SU-DHL-6 (cell line): ENCODE measurements around the gene GNRHR.

Experiments used
- H2AFZ ChIP-seq: fragments of 200-600 bp; sonication (generic); 2 replicates; pipeline ENCODE4 v1.6.1; 2014; ENCODE audit warnings: low read depth, mild to moderate bottlenecking, moderate library complexity, mixed read lengths, antibody characterized with exemption, low read length; ENCODE audit not compliant: severe bottlenecking
- H3F3A ChIP-seq: fragments of 200-600 bp; shearing (Covaris generic); 2 replicates; pipeline ENCODE4 v1.6.0; 2016; ENCODE audit warnings: antibody characterized with exemption, mild to moderate bottlenecking; ENCODE audit not compliant: insufficient read depth
- H3K27ac ChIP-seq: fragments of 200-600 bp; sonication (generic); 2 replicates; pipeline ENCODE4 v1.5.1; 2016; ENCODE audit warnings: low read depth, mild to moderate bottlenecking, low read length, moderate library complexity, mixed read lengths
- H3K27me3 ChIP-seq: fragments of 200-600 bp; sonication (generic), shearing (Covaris generic); 2 replicates; pipeline ENCODE4 v1.6.0; 2014; ENCODE audit warnings: mild to moderate bottlenecking, low read length
- H3K36me3 ChIP-seq: fragments of 200-600 bp; sonication (generic); 2 replicates; pipeline ENCODE4 v1.6.1; 2014; ENCODE audit warnings: mild to moderate bottlenecking, low read length, mixed read lengths
- H3K4me2 ChIP-seq: fragments of 300-600, 200-600 bp; shearing (Covaris generic), sonication (generic); 2 replicates; pipeline ENCODE4 v1.6.0; 2014; ENCODE audit warnings: low read length, low read depth, mild to moderate bottlenecking; ENCODE audit not compliant: poor library complexity, severe bottlenecking
- H3K4me3 ChIP-seq: fragments of 200-600 bp; sonication (generic); 2 replicates; pipeline ENCODE4 v1.5.1; 2014; ENCODE audit warnings: antibody characterized with exemption, low read length, mild to moderate bottlenecking, mixed read lengths; ENCODE audit not compliant: insufficient read depth, poor library complexity, severe bottlenecking
- H3K79me2 ChIP-seq: fragments of 200-600 bp; sonication (generic); 2 replicates; pipeline ENCODE4 v1.6.1; 2014; ENCODE audit warnings: mild to moderate bottlenecking, low read length, moderate library complexity; ENCODE audit not compliant: insufficient read depth
- H3K9ac ChIP-seq: fragments of 200-600 bp; sonication (generic); 2 replicates; pipeline ENCODE4 v1.7.0; 2014; ENCODE audit warnings: mild to moderate bottlenecking, low read length
- H3K9me2 ChIP-seq: fragments of 200-600 bp; sonication (generic); replicated peaks from 2 replicates; pipeline ENCODE4 v1.6.1; 2014; ENCODE audit warnings: low read length; ENCODE audit not compliant: insufficient read depth
- H3K9me3 ChIP-seq: fragments of 200-600 bp; sonication (generic); 2 replicates; pipeline ENCODE4 v1.6.1; 2014; ENCODE audit warnings: low read length, mixed read lengths; ENCODE audit not compliant: insufficient read depth
- H4K20me1 ChIP-seq: fragments of 200-600 bp; sonication (generic); 2 replicates; pipeline ENCODE4 v1.6.1; 2014; ENCODE audit warnings: low read depth, mild to moderate bottlenecking, antibody characterized with exemption, low read length, moderate library complexity, mixed read lengths
- CTCF ChIP-seq: fragments of 200-600 bp; sonication (generic); IDR thresholded peaks from one replicate; pipeline ENCODE4 v1.5.1; 2017; ENCODE audit warnings: antibody characterized with exemption, mild to moderate bottlenecking, low read length, moderate library complexity; ENCODE audit not compliant: insufficient read depth, poor library complexity, severe bottlenecking
- EZH2phosphoT487 ChIP-seq: fragments of 200-600 bp; sonication (generic), shearing (Covaris generic); conservative IDR thresholded peaks from 2 replicates; pipeline ENCODE4 v1.6.1; 2018; ENCODE audit warnings: mild to moderate bottlenecking, antibody characterized with exemption, low read length, moderate library complexity, mixed read lengths

Gene GNRHR

GRCh38 chr4:67721770-67722597 is 32.2 kb downstream of the GNRHR start:
- H3K9me2 ChIP-seq, result no peaks in the 10 kb centered on the region
- no peaks in the 10 kb centered on the region for H3K27me3 ChIP-seq
- TF ChIP-seq EZH2phosphoT487, result no peak
- TF ChIP-seq CTCF, result no peak
- no peak overlapping the region for H3K27ac ChIP-seq
- H3K9ac ChIP-seq, result no peak overlapping the region
- no peak overlapping the region for H2AFZ ChIP-seq
- no peaks in the 10 kb centered on the region for H3F3A ChIP-seq
- H3K79me2 ChIP-seq, result no peaks in the 10 kb centered on the region
- H3K4me2 ChIP-seq, result no peak overlapping the region
- no peak overlapping the region for H3K4me3 ChIP-seq
- H3K9me3 ChIP-seq, result no peaks in the 10 kb centered on the region
- no peaks in the 10 kb centered on the region for H4K20me1 ChIP-seq
- no peaks in the 10 kb centered on the region for H3K36me3 ChIP-seq

DNA sequence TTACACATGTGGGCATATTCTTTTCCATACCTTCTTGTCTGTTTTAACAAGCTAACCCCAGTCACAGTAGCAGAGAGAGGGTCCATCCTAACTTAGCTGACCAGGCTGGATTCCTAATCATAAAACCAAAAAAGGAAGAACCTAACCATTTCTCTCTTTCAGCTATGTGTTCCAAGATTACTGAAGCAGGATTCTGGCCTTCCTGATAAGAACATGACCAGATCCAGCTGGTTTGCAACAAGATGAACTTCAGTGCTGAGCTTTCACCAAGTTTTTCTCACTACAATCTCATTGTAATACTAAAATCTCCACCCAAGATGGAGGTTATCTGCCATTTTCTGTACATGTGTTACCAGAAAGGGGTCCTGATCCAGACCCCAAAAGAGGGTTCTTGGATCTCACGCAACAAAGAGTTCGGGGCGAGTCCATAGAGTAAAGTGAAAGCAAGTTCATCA is 32.8 kb downstream of the GNRHR start:
- Histone ChIP-seq H3K27ac (no peak overlapping the region), H3K9me2 (no peaks in the 10 kb centered on the region), H3K9ac (no peak overlapping the region), H3K9me3 (no peaks in the 10 kb centered on the region), H3F3A (no peaks in the 10 kb centered on the region), H3K79me2 (no peaks in the 10 kb centered on the region), H3K36me3 (no peaks in the 10 kb centered on the region), H3K27me3 (no peaks in the 10 kb centered on the region), H4K20me1 (no peaks in the 10 kb centered on the region), H3K4me3 (no peak overlapping the region), H3K4me2 (no peak overlapping the region), H2AFZ (no peak overlapping the region)
- TF ChIP-seq CTCF (no peak), EZH2phosphoT487 (no peak)

GRCh38 chr4:67719953-67720617 is 34.1 kb downstream of the GNRHR start:
- Histone ChIP-seq H4K20me1 (no peaks in the 10 kb centered on the region), H3K36me3 (no peaks in the 10 kb centered on the region), H3K9me3 (no peaks in the 10 kb centered on the region), H2AFZ (no peak overlapping the region), H3K4me2 (no peak overlapping the region), H3K4me3 (no peak overlapping the region), H3K27ac (no peak overlapping the region), H3F3A (no peaks in the 10 kb centered on the region), H3K79me2 (no peaks in the 10 kb centered on the region), H3K9me2 (no peaks in the 10 kb centered on the region), H3K9ac (no peak overlapping the region), H3K27me3 (no peaks in the 10 kb centered on the region)
- TF ChIP-seq EZH2phosphoT487, result no peak
- TF ChIP-seq CTCF, result no peak
